NAMALWA (cell line): ENCODE data around the gene TSC22D3.
"Not testable (repeated sequence)": the region's sequence is repeated elsewhere in the genome, so short reads cannot be mapped to it uniquely, and the experiment has no call there.

ENCODE experiments used
- DNase-seq: peaks from one replicate; pipeline ENCODE4 v3.0.0-alpha.2; 2015; ENCODE audit warnings: low spot score

The TSC22D3 gene

DNA sequence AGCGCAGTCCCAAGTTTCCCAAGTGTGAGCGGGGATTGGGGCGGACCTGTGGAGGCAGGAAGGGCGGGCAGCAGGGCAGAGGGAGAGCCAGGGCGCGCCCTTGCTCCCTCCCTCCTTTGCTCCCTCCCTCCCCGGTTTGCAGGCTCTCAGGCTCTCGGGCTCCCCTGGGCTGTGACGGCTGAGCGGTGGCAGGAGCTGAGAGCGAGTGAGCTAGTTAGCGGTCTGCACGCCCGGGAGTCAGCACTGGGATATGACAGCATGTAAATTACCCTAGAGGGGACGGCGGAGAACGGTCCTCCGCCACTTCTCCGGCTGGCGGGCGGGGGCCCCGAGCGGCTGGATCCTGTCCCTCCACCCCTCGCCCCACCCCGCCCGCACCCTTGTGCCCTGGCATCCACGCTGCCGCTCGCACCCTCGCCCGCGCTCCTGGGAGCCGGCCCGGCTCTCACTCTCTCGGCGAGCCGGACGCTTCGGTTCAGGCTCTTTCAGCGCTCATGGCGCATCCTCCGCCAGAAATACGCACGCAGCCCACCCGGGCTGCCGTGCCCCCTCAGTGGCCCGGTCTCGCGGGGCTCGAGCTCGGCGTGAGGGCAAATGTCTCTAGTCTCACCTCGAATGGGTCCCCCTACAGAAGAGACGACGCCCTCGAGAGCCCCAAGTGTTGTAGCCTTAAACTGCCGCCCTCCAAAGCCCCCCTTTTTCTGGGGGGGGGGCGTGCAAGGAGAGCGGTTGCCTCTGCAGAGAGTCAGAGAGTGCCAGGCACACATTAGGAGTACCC is at the start of gene TSC22D3:
Gene TSC22D3, minus strand, starts transcription at position 54 of the 778 bp plus-strand sequence. CDS start 368 bp downstream, outside the sequence.
- DNase-seq = peak; percentile 22

DNA sequence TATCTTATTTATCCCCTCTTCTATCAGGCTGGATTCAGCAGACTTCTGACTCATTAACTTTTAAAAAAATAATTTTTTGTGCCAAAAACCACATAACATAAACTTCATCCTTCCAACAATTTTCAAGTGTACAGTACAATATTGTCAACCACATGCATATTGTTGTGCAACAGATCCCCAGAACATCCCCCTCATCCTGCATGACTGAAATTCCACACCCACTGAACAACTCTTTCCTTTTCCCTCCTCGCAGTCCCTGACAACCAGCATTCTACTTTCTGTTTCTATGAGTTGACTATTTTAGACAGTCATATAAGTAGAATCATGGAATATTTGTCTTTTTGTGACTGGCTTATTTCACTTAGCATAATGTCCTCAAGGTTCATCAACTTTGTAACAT is 47.9 kb upstream of the TSC22D3 start:
- DNase-seq = no peak

DNA sequence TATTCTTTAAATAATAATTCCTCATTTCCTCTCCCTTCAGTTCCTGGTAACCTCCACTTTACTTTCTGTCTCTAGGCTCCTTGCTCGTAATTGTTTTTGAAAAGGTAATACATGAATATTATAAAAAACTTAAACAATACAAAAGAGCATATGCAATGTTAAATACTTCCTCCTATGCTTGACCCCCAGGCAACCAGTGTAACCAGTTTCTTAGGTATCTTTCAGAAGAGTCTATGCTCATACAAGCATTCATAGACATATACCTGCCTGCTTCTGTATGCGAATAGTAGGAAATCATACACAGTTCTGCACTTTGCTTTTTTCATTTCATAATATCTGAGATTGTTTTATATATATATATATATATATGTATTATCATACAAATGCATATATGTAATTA is 47.5 kb upstream of the TSC22D3 start:
- DNase-seq = no peak

DNA sequence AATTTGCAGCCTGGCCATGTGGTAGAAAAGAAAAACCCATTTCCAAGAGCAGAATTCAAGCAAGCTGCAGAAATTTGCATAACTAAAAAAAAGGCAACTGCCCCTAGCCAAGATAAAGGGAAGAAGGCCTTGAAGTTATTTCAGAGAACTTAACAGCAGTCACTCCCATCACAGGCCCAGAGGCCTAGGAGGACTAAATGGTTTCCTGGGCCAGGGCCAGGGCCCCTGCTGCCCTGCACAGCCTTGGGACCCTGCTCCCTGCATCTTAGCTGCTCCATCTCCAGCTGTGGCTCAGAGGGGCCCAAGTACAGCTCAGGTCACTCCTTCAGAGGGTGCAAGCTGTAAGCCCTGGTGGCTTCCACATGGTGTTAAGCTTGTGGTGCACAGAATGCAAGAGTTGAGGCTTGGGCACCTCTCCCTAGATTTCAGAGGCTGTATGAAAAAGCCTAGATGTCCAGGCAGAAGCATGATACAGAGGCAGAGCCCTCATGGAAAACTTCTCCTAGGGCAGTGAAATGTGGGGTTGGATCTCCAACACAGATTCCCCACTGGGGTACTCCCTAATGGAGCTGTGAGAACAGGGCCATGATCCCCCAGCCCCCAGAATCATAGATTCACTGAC is 43.4 kb upstream of the TSC22D3 start:
- peak; percentile 1 for DNase-seq

DNA sequence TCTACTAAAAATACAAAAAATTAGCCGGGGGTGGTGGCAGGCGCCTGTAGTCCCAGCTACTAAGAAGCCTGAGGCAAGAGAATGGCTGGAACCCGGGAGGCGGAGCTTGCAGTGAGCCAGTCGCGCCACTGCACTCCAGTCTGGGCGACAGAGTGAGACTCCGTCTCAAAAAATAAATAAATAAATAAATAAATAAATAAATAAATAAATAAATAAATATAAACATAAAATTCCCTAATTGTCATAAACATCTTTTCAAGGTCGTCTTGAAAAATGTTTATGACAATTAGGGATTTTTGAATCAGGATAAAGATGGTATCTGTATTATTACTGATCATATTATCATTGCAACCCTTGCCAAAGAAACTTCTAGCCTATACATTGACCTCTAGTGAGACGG is 34.5 kb upstream of the TSC22D3 start:
- DNase-seq = not testable (repeated sequence)

DNA sequence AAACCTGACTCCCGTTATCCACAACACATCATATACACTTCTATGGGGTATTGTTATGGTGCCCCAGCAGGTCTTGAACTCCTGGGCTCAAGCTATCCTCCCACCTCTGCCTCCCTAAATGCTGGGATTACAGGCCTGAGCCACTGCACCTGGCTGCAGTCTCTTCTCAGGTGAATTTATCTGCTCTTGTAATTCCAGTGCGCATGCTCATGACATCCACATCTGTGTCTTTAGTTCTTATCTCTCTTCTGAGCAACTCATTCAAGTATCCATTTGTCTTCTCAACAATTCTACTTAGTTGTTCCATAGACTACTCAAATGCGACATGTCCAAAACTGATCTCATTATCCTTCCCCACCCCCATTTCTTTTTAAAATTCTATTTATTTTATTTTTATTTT is 29.6 kb upstream of the TSC22D3 start:
- no peak for DNase-seq

DNA sequence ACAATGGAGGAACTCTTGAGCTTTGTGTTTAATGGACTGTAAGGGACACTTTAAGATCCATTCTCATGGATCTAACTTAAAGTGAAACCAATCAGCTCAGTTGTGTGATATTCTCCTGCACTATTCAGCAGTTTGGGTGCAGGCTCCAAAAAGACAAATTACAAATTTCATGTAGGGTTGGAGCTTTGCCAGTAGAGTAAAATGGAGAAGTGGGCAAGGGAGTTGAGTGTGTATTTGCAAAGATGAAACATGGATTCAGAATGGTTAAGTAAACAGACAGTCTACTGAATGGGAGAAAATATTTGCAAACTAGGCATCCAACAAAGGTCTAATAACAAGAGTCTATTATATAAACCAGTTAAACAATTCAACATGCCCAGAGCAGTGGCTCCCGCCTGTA is 28.8 kb upstream of the TSC22D3 start:
- no peak for DNase-seq

DNA sequence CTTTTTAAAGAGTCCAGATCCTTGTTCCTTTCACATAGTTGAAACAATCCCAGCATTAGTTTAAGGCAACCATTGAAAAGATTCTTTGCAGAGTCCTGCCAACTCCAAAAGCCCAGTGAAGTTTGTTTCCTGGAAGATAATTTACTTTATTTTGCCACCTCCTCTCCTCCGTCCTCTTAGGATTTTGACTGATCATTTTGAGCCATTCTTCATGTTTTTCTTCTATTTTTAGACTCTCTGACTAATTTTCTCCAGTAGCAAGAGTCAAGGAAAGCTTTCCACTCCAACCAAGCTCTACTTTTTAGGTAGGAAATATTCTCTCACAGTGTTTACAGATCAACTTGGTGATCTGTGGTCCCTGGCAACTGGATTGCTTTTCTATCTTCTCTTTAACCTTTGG is 12.2 kb upstream of the TSC22D3 start:
- no peak for DNase-seq

DNA sequence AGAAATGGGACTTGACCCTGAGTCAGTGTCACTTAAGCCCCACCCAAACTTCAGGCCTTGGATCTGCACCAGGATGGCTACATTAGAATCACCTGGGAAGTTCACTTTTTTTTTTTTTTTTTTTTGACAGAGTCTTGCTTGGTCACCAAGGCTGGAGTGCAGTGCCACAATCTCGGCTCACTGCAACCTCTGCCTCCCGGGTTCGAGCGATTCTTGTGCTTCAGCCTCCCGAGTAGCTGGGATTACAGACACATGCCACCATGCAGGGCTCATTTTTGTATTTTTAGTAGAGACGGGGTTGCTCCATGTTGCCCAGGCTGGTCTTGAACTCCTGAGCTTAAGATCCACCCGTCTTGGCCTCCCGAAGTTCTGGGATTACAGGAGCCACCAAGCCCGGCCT is 4.9 kb upstream of the TSC22D3 start:
- no peak for DNase-seq

DNA sequence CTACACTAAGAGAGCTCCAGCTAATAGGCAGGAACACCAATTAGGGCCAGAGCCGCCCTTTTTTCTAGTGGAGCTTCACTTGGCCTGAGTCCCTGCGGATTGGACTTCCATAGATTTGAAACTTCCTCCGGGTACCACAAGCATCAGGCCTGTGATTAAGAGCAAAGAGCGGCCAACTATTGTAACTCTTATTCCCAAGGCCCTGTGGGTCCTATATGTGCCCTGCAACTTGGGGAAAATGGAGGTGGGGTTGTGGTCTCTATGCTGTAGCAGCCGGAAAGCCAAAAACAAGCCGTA is 1.9 kb upstream of the TSC22D3 start, which contains the start of gene NCBP2L:
Gene NCBP2L, plus strand, starts transcription at position 198 of the 297 bp plus-strand sequence. CDS start 16,488 bp downstream, outside the sequence.
- no peak for DNase-seq

DNA sequence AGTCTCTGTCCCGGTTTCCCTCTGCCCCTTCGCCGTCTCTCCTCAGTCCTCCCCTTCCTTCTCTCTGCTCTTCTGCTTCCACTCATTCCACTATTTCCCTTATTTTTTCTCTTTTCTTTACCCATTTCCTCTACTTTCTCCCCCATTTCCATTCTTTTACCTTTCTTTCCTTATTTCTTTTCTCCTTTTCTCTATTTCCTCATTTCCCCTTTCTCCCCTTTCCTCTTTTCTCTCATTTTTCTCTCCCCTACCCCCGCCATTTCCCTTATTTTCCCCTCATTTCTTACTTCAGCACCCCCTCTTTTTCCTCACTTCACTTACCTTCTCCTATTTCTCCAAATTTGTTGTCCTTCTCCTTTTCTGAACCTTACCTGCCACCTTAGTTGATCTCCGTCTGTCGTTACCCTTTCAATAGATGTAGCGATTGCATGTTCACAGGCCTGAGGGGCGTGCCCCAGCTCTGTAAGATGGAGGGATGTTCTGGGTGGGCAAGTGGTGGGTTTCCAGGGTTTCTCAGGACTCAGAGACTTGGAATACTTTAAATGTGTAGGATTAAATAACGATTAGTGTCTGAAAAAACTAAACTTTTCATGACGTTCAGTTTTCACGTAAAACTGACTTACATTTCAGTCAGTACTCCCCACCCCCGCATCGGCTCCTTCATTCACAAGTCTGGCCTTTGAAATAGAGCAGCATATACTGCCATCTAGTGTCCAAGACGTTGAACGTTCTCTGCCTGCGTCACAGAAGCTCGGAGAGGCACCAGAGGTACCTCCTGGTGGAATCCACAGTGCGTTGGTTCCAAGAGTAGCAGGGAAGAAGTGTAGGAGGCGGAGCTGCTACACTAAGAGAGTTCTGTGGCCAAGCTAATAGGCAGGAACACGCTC is 1.3 kb upstream of the TSC22D3 start:
- peak; percentile 83 for DNase-seq

DNA sequence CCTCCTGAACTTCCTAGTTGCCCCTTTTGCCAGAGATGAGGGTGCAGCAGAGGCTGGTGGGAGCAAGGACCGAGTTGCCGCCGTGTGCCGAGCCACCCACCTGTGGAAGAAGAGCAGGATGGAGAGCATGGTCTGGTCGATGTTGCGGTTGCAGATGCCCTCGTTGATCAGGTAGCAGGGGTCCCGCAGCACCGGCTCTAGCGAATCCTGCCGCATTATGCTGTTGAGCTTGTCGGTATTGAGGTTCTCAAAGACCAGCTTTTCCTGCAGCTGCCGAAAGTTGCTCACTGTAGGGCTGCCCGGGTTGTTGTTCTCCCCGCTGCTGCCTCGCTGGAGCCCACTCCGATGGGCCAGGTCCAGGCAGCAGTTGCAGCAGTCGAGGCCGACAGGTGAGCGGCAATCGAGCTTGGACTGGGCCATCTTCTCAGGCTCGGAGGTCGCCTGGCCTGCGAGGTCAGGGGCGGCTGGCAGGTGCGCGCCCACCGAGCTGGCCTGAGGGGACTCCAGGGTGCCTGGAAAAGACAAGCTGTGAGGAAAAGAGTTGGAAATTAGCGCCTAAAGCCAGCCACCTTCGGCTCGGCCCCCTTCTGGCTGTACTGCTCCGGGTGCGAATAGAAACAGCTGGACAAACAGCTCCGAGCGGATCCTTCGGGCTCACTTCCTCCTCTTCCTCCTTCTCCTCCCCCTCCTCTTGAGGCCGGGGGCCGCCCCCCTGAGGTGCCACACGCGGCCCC is 420 bp downstream of the TSC22D3 start:
- DNase-seq = no peak

DNA sequence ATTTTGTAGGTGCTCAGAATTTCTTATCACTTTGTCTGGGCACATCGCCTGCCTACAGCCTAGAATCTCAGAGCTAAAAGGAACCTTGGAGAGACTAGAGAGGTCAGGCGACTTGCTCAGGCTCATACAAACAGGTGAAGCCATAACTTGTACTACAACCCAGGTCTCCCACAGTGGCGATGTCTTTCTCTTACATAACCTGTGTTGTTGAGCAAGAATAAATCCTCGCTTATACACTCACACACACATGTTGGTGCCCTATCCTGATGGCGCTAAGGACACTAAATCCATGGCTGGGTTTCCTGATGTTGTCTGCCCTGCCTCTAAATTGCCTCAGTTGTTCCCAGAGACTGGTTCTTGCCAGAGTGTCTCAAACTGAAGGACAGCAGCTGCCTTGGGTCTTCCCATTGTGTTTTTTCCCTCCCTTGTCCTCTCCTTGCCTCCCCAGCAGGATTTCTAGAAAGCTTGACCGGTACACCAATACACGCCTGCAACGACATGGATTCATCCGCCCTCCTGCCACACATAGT is 1.6 kb downstream of the TSC22D3 start:
- DNase-seq = no peak

DNA sequence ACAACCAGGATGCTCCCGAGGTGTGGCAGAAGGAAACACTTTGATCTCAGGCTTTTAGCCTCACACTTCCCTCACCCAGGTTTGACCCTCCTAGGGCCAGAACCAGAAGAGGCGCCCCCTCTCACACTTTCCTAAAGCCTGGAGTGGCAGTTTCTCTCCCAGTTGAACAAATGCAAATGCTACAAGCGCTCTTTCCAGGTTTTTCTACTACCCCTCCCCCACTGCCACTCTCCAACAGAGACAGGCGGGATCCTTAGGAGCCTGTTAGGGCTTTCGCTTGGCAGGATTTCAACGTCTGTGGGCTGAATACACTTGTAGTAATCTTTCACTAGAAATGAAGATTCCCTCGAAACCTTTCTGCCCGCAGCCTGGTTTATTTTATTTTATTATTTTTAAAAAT is 2.4 kb downstream of the TSC22D3 start:
- no peak for DNase-seq

DNA sequence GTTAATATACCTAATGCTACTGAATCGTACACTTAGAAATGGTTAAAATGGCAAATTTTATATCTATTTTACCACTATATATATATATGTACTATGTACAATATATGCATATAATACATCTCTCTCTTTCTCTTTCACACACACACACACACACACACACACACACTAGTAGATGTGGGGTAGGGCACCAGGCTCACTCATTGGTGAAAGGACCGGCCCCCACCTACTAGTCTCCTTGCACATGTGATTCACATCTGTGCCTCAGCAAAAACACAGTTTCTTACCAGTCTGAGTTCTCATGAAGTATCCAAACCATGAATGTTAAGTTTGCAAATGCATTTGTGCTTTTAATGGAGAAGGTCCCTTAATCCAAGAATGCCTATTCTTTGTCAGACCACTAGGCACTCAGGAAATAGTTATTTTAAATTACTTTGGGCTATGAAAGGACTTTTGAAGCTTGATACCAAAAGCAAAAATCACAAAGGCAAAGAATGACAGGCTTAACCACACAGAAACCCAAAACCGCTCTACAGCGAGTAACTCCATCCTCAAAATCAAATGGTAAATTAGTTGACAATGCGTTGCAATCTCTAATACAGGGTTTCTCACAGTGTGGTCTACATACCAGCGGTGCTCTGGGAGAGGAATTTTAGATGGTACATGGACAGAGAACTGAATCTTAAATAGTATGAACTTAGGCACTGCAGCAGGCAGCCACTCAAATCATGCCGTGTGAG is 5.8 kb downstream of the TSC22D3 start:
- DNase-seq = no peak

DNA sequence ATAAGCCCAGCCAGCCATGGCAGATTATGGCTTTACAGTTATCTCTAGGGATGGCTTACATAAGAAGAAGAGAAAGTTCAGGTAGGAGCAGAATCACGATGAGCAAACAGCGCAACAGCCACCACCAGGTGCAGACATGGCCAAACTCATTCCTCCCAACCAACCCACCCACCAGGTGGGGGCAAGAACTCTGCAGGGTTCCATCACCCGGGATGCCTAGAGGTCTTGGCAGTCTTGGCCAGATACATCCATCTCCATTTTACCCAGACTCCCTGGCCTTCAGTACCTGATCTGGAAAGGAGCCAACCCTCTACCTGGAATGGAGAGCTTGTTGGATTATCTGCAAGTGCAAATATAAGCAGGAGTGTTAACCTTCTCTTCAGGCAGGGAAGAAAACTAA is 7.5 kb downstream of the TSC22D3 start:
- DNase-seq = no peak

DNA sequence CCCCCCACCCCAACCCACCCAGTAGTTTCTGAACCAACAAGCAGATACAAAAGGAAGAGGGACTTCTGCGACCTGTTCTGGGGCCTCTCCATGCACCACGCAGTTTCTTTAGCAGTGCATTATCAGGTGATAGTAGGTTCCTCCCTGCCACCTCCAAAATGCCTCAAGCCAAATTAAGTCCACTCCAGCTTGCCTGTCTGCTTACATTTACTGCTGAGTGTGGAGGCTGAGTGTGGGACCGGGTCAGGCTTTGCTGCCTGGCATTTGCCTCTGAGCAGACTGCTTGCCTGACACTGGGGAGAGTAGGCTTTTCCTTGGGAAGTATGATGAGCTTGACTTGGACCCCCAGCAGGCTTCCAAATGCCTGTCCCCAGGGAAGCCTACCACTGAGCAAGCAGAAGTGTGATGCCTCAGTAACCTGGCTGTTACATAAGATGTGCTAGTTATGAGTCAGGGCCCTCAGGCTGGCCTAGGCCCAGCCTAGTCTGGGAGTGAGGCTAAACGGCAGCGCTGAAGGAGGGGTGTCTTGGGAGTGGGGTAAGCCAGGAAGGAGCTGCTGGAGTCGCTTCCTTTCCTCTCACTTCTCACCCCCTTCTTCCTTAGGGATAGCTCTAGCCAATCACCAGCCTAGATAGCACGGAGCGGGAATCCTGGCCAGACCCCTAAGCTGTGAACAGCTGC is 9.0 kb downstream of the TSC22D3 start:
- no peak for DNase-seq

DNA sequence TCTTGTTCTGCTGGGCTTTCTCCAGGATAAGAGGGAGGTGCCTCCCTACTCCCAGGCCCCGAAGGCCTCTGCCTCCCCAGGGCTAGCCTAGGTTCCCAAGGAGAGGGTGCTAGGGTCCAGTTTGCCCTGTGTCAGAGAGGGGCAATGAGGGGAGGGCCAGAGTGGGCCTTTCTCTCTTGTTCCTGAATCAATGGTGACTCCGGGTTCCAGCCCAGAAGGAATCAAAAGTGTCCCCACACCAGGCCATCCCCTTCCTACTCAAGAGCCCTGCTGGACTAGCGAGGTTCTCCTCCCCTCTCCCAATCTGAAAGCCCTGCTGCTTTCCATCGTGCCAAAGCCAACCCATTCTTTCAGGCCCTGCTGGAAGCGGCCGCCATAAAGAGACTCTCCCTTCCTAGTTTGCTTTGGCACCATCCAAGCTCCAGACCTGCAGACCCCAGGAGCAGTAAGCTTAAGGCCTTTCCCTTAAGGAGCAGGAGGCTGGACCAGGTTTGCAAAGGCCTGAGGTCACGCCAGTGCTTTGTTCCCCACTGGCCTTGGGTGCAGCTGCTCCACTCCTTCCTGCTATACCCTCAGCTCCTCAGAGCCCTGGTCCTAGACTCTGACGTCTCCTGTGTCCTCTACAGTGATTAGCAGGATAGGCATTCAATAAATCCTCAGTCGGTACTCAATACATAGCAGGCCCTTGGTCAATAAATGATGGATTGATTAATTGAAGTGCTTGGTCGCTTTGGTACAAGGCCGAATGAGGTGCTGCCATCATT is 10.6 kb downstream of the TSC22D3 start:
- DNase-seq = no peak

DNA sequence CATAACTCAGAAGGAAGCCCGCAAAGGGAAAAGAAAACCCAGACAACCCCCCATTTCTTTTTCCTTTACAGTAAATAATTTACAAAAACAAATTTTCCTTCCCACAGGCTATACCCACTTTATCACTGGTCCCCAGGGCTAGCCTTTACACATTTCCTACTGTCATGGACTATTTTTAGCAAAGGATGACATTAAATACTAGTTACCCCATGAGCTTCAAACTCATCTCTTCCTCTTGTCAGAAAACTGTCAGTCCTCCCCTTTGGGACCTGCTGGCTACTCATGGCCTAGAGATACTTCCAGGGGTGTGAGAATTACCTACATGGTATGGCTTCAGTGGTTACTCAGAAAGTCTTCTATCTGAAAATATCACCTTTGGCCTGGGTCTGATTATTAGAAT is 11.9 kb downstream of the TSC22D3 start:
- no peak for DNase-seq
